HG02885 (cell line): ENCODE results near the gene JAG1.

ENCODE experiments used
- ATAC-seq: cut with Tn5 transposase; IDR thresholded peaks from one replicate; pipeline ENCODE4 v1.9.1; 2021; ENCODE audit warnings: mild to moderate bottlenecking; ENCODE audit not compliant: unreplicated experiment, poor library complexity

JAG1 gene

GRCh38 chr20:10701607-10702006 is 27.8 kb upstream of the JAG1 start:
- no peak for ATAC-seq

GRCh38 chr20:10699941-10700340 is 26.1 kb upstream of the JAG1 start:
- ATAC-seq = no peak

GRCh38 chr20:10699489-10699888 is 25.7 kb upstream of the JAG1 start:
- ATAC-seq = no peak

DNA sequence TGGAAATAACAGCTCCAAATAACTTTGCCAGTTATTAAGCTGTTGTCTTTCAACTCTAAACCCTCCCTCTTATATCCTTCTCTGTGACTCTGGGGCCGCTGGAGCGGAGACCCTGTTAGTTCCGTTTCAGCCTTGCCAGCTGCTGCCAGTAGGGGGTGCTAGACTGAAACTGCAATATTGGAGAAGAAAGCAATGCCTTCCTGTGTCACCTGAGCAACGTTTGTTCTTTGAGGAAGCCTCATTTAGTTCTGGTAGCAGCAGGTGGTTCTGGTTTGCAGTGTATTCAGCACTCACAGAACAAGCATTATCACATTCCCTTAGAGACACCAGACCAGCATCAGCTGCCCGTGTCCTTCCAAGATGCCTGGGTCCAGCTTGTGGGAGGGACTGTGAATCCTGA is 22.9 kb upstream of the JAG1 start:
- ATAC-seq = peak; percentile 39

DNA sequence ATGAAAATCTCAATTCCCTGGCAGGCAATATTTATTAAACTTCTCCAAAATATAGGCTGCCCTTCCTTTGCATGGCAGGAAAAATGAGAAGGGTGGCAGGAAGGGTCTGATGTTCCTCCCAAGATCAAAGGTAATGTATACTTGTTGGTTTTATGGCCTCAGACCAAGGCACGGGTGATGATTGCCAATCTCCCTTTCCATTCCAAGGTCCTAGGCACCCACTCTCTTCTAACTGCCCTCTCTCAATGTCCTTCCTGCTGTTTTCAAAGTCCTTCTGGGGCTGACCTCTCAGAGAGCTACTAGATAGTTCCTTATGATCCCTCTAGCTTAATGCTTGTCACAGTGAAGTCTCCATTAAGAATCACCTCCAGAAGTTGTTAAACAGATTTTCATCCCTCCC is 15.6 kb upstream of the JAG1 start:
- ATAC-seq = no peak

DNA sequence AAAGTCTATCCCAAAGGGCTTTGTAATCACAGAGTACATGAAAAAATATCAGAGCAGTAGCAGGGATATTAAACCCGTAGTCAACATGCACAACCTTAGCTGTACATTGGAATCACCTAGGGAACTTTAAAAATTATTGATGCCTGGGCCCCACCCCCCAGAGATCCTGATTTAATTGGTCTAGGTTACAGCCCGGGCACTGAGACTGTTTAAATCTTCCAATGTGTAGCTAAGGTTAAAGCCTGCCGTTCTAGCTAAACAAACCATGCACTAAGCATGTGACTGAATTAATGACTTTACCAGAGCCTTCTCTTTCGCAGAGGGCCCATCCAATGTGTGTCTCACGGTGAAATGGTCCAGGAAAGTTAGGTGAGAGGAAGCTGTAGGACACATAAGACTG is 14.1 kb upstream of the JAG1 start:
- no peak for ATAC-seq

DNA sequence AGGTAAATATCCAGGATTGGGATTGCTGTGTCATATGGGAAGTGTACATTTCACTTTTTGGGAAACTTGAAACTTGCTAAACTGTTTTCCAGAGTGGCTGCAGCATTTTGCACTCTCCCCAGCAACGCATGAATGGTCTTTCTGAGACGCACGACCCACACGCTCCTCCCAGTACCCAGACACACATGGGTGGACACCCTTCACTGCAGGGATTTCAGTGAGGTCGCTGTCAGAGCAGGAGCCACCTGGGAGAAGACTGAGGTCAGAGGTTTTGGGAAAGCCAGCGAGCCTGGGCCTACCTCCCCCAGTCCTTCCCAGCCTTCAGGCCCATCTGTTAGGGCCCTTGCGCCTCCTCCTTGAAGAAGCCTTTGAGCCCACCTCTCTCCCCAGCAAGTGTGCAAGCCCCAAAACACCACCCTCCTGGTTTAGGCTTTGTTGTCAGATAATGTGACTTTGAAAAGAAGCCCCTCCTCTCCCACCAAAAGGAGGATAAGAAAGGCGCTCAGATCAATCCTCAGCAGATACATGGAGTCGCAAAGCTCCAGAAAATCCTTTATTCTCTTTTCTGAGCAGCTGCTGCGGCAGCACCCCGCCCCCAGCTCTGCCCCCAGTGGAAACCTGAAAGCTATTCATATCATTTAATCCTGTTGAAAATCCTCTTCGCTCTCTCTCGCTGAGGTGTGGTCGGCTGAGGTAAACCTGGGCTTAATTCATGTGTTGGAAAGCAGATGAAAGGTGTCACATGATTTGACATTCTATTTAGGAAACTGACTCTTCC is 12.7 kb upstream of the JAG1 start:
- no peak for ATAC-seq

DNA sequence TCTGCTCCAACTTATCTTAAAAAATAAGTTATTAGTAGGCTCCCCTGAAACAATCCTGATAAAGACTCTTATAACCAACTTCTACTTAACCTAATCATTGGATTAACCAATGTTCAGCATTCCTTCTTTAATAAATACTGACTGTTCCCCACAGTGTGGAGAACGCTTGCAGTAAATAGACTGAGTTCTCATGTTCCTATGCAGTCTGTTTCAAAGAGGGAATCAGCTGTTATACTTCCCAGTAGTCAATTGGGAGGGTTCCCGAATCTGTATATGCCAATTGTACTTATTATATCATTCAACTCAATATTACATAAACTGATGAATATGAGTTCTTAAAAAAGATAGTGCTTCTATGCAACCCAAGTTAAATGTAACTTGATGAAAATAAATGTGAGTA is 9.7 kb upstream of the JAG1 start:
- no peak for ATAC-seq

- ATAC-seq = no peak
Observed at GRCh38 chr20:10682939-10683338, 9.1 kb upstream of the JAG1 start.

DNA sequence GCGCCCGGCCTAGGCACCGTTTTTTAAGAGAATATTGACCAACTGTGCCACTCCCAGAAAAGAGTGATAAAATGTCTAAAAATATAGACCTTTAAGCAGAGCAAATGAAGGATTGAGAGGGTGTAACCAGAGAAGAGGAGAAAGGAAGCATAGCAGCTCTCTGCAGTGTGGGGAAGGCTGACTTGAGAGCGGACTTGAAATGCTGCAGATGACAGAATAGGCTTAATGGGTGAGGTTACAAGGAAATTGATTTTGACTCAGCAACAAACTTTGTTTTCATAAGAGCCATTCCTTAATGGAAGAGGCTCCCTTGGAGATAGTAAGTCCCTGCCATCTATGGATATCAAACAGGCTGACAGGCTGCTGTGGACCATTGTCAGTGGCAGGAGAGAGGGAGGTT is 7.7 kb upstream of the JAG1 start:
- no peak for ATAC-seq

DNA sequence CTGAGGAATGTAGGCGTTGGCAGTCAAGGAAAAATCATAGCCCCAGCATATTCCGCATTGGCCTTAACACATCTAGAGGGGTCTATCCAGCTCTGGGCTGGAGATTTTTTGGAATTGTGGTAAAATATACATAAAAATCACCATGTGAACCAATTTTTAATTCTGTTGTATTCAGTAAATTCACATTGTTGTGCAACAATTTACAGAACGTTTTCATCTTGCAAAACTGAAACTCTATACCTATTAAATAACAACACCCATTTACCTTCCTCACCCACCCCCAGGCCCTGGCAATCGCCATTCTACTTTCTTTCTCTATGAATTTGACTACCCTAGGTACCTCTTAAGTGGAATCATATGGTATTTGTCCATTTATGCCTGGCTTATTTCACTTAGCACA is 6.8 kb upstream of the JAG1 start:
- no peak for ATAC-seq

DNA sequence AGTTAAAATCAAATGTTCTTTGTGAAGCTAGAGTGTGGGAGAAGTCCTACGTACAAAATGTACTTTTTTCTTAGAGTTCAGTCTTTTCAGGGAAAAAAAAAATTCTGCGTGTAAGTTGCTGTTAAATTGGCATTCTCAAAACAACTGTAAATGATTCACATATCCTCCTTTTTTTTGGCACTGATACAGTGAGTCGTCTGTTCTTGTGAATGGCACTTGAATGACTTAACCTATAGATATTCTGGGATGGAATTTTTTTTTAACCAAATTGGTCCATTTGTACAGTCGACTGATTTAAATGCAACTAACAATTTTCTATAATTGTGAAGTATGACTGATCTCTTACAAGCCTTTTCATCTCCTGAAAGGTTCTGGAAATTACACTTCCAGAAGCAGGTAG is 5.5 kb upstream of the JAG1 start:
- ATAC-seq = no peak

DNA sequence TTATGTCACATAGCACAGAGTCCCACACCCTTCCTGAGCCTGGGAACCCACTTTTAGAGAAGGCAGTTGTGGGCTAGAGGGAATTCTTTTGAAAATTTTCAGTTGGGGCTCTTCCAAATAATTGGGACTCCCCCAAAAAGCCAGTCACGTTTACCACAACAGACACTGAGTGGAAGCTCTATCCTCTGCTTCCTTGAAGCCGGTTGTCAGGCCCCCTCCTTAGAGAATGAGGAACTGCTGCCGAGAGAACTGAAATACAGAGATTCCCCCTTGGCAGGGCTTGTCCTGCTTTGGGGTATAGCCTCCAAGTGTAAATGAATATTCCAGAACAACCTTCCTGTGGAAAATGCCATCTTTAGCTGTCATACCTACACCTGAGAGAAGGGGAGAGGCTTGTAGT is 2.7 kb upstream of the JAG1 start:
- no peak for ATAC-seq

DNA sequence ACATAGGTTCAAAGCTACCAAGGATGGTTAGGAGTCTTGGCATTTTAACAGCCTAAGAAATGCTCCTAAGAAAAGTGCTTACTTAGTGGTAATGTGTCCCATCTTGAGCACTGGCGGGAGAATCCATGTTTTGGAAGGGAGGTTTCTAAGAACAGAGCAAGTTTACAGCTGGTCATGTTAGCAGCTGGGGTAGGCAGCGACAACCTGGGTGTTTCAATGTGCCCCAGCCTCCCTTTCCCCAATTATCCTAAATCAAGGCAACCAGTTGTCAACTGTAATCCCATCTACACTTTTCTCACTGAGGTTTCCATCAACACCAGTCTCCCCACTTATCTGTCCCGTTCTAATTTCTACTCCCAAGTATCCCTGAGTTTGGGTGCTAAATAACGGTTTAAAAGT is 1.6 kb upstream of the JAG1 start:
- no peak for ATAC-seq

DNA sequence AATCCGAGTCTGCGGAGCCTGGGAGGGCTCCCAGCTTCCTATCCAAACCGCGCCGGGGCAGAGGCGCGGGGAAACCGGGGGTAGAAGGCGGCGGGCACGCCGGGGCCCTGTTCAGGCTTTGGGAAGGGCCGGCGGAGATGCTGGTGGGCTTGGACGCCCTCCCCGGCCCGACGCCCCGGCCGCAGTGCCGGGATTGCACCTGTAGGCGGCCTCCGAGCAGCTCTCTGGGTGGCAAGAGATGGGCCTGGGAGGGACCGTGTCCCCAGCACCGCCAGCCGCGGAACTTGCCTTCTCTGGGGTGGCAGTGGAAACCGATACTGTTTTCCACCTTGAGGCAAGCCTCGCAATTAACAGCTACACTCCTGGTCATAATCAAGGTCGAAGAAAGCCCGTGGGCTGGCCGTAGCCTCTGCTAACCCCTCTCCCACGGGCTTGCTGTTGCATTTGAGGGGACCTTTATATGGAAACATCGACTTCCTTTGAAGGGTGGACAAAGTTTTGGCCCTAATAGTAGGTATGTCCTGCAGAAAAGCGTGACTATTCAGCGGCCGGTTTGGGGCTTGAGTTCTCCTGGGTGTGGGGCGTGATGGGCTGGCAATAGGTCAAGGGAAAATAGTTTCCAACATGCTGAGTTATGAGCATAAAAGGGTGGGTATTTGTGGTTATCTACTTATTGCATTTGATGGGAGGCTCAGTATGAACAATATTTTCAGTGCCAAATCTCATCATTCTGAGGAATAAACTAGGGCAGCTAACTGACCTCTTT is 1.1 kb upstream of the JAG1 start:
- peak; percentile 42 for ATAC-seq

- ATAC-seq = no peak
Observed at GRCh38 chr20:10673176-10673841, 490 bp downstream of the JAG1 start.

- ATAC-seq = no peak
Observed at GRCh38 chr20:10672624-10673127, 1.1 kb downstream of the JAG1 start.

DNA sequence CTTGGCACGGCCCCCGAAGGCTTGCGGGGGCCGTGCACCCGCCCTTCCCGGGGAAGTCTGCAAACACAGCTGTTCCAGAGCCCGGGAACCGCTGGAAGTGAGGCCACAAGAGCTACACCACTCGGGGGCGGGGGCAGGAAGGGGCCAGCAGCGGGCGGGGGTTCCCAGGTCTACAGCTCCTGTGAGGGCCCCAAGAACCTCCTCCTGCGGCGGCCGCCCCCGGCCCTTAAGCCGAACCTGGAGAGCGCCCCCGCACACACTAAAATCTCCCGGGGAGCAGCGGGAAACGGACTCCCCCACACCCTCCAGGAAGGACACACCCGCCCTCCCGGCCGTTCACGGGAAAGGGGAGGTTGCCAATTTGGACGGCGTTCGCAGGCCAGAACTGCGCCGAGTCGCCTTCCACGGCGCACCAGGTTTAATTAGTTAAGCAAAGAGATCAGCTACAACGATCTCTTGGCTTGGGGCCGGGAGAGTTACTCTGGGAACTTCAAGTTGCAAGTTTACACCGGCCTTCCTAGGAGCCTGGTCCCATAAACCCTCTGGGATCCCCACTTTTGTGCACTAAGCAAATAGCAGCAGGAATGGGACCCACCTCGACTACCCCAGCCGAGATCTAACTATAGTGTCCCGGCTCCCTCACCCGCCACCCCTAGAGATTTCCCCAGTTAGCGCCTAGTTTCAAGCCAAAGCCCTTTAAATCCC is 1.7 kb downstream of the JAG1 start:
- ATAC-seq = no peak

DNA sequence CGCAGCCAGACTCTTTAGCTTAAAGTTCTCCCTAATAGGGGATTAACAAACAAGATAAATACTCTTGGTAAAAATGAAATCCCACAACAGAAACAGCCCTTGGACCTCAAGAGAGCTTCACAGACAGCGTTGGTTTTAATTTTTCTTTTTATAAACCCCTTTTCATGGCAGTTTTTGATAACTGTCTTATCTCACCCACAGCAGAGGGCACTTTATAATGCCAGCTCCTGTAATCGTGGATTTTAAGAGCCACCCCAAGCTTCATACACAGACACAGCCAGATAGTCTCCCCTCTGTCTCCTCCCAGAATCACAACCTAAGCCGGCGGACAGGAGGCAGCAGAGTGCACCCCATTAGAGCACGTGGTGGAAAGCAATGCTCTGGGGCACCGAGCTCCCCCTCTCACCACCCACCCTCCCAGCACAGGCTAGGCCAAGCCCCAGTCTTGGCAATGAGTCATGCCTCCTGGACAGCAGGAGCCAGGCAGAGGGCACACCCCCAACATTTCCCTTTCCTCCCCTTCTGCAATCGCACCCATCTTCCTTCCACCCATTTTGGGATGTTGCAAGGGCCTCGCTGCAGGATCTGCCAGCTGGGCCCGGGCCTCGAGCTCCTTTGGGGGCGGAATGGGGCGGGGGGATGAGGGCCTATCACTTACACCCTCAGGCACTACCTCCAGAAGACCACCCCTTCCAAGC is 2.4 kb downstream of the JAG1 start:
- ATAC-seq = peak; percentile 32
